HG02623 (cell line): Measurements from ENCODE around the gene SRSF9.
"Not testable (repeated sequence)": the region's sequence is repeated elsewhere in the genome, so short reads cannot be mapped to it uniquely, and the experiment has no call there.

Source experiments
- ATAC-seq: cut with Tn5 transposase; IDR thresholded peaks from one replicate; pipeline ENCODE4 v1.9.1; 2021; ENCODE audit warnings: moderate library complexity; ENCODE audit not compliant: unreplicated experiment

Gene SRSF9, protein sequence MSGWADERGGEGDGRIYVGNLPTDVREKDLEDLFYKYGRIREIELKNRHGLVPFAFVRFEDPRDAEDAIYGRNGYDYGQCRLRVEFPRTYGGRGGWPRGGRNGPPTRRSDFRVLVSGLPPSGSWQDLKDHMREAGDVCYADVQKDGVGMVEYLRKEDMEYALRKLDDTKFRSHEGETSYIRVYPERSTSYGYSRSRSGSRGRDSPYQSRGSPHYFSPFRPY

DNA sequence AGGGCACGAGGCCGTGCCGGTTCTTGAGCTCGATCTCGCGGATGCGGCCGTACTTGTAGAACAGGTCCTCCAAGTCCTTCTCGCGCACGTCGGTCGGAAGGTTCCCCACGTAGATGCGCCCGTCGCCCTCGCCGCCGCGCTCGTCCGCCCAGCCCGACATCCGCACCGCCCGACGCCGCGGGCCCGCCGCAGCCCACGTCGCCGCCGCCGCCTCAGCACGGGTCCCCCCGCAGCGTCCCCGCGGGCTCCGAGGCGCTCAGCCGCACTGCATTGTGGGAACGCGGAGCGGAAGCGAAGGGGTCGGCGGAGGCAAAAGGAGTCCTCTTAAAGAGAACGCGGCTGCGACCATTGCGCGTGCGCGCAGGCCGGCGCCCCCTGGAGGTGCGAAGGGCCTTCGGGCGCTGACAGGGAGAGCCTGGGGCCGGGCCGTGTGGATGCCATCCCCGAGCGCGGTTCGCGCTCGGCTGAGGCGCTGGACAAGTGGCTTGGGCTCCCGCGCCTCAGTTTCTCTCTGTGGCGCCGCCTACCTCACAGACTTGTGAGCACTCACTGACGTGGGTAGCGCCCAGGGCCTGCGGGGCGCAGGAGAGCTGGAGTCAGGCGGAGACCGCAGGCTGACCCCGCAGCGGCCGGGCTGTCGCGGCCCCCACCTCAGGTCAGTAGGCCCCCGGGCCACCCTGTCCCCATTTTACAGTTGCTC lies at the start of gene SRSF9:
Gene SRSF9, minus strand, starts transcription at position 299 of the 700 bp plus-strand sequence. Its CDS starts 139 bp downstream, at position 160.
- ATAC-seq, result peak; percentile 64

DNA sequence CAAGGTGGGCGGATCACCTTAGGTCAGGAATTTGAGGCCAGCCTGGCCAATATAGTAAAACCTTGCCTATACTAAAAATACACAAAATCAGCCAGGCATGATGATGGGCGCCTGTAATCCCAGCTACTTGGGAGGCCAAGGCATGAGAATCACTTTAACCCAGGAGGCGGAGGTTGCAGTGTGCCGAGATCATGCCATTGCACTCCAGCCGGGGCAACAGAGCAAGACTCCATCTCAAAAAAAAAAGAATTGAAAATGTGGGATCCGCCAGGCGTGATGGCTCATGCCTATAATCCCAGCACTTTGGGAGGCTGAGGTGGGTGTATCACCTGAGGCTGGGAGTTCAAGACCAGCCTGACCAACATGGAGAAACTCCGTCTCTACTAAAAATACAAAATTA lies 49.8 kb upstream of the SRSF9 start:
- not testable (repeated sequence) for ATAC-seq

DNA sequence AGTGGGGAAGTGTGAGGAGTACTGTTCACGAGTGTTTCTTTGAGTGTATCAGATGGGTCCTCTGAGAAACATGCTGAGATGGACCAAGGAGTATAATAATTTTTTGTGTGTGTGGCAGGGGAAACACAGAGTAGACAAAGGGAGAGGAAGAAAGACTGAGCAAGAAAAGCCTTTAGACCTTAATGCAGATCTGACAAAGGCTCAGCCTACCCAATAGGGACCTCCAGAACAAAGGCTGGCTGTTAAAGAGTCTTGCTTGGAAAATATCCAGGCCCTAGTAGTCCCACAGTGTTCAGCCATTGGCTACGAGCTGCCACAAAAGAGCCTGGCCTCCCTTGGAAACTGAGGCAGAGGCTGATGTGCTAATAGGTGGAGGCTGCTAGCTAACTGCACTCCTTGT lies 45.9 kb upstream of the SRSF9 start:
- ATAC-seq, result no peak

DNA sequence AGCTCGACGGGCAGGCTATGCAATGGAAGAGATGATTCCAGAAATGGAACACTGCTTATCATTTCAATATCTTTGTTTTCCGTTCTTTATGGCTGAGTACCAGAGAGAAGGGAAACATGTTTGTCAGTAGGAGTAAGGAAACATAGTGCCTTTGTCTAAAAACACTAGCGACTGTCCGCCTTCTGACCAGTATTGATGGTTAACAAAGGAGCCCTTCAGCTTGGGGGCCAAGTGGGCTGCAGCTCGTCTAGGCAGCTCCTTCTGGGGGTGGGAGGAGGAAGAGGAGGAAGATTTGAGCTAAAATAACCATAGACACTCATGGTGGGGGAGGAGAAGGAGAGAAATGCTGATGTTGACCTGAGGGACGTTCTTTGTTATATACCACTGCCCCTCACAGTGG lies 44.5 kb upstream of the SRSF9 start:
- ATAC-seq, result no peak

DNA sequence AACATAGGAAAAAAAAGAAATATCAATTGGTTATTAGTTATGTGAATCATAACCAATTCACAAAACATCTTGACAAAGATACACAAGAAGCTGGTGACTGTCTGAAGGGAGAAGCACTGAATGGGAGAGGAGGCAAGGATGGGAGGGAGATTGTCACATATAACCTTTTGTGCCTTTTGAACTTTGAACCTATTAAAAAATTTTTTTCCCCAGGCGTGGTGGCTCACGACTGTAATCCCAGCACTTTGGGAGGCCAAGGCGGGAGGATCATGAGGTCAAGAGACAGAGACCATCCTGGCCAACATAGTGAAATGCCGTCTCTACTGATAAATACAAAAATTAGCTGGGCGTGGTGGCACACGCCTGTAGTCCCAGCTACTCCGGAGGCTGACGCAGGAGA lies 39.0 kb upstream of the SRSF9 start:
- ATAC-seq, result no peak

DNA sequence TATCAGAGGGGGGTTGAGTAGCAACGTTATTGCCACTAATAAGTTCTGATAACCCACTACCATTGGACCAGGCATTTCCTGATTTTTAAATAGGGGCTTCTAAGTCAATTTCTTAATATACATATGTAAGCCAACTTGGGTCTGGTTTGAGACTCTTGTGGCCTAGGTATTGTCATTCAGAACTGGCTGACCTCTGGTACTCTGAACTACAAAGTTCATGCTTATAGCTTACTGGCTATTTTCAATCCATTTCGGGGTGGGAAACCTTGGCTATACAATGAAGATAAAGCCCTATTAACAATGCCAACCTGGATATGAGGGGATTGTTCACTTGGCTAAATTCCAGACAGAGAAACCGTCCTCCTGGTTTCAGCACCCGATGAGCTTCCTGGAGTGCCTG lies 35.0 kb upstream of the SRSF9 start:
- no peak for ATAC-seq

DNA sequence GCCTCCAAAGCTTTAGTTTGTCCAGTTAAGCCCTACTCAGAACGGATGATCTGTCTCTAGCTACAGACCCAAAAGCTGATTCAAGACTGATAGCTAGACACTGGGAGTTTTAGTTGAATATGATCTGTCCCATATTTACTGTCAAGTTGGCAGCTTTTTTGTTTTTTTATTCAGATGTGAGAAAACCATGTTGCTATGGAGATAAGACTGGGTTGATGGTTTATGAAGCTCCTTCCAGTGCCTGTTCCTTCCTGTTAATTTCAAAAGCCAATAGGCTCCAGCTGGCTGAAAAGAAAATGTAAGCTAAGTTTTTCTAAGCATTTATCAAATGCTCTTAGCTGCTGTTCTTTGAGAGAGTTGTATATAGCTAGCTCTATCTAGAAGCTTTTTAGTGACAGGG lies 31.0 kb upstream of the SRSF9 start:
- no peak for ATAC-seq

DNA sequence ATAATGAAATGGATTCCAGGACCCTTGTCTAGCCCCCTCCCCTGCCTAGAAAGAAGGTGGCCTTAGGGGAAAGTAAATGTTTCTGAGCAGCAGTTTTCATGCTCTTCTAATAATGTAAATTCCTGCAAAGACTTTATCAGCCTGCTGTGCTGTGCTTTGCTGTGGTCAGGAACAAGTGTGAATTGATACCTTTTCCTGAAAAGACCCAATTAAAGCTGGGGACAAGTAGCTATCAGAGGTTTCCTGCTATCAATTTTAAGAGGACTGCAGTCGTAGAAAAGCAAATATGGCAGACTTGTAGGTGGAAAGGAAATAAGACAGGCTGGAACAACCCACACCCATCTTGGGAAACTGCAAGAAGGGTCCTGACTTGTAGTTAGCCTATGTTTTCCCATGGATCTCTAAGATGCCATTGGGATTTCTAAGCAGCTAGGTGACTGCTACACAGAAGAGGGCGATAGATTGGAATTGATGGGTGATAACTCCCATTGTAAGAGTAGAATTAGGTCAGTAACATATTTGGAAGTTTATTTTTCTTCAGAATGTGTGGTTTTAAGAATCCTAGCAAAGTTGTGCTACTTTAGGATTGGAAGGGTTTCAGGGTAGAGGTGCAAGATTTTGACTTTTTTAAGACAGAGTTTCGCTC lies 29.4 kb upstream of the SRSF9 start:
- ATAC-seq, result no peak

DNA sequence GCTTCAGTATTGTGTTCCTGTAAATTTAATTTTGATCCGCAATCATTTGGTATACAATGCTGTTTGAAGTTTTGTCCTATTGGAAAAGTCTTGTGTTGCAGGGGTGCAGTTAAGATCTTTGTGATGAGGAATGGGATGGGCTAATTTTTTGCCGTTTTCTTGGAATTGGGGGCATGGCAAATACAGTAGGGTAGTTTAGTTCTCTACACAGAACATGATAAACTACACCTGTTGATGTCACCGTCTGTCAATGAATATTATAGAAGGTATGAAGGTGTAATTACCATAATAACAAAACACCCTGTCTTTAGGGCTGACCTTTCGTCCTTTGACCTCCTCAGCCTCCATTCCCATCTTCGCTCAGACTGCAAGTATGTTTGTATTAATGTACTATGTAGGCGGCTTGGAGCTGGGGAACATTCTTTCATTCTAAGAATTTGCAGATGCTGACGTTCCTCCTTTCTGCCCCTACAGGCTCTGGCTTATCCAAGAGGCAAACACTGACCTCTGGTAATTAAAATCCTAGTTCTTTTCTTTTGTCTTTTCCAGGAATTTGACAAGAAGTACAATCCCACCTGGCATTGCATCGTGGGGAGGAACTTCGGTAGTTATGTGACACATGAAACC lies 28.1 kb upstream of the SRSF9 start:
- no peak for ATAC-seq

DNA sequence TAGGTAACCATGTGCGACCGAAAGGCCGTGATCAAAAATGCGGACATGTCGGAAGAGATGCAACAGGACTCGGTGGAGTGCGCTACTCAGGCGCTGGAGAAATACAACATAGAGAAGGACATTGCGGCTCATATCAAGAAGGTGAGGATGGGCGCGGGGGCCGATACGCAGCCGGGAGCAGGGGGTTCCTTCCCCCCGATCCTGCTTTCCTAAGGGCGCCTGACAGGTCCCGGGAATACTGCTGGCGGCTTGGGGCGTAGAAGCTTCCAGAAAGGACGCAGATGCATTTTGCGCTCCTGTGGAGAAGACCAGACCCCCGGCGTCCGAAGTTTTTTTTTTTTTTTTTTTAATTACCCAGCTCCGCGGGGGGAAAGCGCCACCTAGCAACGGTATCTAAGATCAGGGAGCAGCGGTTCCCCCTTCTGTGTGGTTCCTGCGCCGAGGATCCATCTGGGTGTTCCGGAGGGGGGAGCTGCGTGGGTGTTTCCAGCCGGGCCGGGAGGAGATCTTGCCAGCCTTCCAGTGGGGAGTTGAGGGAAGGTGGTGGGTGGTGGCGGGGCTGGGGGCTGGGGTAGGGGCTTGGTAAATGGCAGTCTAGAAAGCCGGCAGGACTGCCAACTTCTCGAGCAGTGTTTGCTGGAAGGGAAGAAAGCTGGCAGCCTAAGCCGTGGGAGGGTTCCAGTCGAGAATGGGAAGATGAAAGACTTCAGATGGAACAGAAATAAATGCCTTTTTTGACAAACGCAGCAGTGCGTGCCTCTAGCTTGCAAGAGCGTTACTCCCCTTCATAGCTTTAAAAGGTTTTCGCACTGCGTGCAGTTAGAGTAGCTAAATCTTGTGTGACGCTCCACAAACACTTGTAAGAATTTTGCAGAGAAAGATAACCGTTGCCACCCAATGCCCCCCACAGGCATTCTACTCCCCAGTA lies 27.1 kb upstream of the SRSF9 start:
- peak; percentile 2 for ATAC-seq

DNA sequence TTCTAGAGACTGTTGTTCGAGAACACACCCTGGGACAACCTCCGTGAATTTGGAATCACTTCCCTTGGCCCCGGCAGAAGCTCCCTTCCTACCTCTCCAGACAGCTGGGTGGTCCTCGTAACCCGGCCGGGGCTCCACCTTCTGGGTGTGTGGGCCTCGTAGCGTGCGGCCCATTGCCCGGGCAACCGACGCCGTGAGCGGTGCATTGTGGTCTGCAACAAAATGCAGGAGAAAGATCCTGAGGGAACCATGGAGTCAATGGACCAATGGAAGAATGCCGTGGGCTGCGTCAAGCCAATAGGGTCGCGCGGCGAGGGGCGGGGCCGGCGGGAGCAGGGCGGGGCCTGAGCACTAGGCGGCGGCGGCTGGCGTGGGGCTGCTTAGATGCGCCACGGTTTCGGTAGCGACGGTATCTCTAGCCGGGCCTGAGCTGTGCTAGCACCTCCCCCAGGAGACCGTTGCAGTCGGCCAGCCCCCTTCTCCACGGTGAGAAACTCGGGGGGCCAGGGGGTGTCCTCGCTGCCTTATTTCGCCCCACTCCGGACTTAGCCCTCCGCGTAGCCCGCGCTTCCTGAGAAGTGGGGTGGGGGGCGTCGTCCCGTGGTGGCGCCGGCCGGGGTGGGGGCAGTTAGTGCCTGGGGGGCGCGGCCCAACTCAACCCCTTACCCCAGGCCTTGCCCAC lies 26.3 kb upstream of the SRSF9 start, which contains the start of gene DYNLL1:
Gene DYNLL1, plus strand, starts transcription at position 383 of the 682 bp plus-strand sequence. CDS start 309 bp downstream, outside the sequence.
- ATAC-seq, result peak; percentile 92

DNA sequence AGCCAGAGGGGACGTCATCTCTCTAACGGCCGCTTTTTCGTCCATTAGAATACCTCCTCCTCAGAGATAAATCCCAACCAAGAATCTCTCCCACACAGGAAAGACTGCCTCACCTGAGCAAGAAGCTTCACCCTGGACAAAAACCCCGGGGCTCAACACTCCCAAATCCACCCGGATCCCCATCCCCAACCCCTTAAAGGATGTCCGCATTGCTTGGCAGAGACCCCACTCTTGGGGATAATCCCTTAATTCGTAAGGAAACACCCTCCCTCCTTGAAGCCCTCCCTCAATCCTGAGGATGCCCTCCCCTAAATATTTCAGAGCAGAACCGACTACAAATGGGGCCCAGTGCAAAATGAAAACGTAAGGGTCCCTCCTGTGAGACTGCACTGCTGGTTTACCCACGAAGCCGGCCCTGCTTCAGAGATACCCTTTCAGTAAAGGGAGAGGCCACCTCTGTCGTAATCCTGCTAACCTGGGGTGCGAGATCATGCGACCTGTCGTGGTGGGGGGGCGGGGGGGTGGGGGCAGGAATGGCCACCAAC lies 25.7 kb upstream of the SRSF9 start:
- no peak for ATAC-seq

DNA sequence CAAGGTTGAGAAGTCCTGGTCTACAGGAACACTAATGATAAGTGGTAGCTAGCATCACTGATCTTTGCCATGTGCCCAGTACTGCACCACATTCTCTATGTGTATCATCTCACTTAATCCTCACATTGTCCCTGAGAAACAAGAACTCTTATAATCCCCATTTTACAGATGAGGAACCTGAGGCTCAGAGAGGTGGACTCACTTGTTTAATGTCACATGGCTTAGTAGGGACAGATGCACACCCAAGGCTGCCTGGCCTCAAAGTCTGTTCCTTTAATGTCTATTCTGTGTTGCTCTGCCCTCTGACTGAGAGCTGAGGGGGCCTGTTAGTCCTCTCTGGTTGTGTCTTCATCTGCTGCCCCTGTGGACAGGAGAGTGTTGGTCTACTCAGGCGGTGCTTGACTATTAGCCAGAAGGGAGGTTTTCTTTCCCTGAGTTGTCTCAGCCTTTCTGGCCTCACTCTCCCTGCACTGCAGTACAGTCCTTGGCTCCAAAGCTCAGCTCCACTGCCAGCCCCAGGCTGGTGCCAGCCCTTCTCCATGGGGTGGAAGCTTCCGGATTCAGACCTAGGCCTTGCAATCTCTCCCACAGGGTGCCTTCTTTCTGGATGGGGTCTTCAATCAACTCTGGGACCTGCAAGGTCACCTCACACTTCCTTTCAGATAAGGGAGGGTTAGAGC lies 21.4 kb upstream of the SRSF9 start:
- no peak for ATAC-seq

DNA sequence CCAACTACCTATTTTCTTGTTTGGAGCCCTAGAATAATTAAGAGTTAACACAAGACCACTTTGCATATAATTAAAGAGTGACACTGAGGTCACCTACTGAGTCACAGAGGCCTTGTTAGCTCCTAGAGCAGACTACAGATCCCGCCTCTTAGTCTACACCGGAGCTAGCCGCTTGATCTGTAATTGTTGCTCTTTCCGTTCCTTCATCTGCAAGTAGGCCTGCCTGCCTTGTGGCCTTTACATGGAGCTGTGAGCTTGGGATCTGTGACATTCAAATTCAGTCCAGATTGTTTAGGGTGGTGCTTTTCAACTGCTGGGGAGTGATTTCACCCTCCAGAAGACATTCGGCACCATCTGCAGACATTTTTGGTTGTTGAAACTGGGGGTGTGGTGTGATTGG lies 20.8 kb upstream of the SRSF9 start:
- no peak for ATAC-seq

DNA sequence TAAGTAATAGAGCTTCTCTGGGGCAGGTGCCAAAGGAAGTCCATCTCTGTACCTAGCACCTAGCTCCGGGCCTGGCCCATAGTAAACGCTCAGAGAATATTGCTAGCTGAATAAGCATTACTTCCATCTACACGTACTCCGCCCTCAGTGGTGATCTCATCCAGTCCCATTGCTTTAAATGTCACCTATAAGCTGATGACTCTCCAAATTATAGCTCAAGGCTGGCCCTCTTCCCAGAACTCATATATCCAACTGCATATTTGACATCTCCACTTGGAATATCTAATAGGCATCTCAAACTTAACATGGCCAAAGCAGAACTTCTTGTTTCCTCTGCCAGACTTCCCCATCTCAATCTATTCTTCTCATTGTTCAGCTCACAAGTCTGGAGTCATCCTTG lies 19.5 kb upstream of the SRSF9 start:
- no peak for ATAC-seq

DNA sequence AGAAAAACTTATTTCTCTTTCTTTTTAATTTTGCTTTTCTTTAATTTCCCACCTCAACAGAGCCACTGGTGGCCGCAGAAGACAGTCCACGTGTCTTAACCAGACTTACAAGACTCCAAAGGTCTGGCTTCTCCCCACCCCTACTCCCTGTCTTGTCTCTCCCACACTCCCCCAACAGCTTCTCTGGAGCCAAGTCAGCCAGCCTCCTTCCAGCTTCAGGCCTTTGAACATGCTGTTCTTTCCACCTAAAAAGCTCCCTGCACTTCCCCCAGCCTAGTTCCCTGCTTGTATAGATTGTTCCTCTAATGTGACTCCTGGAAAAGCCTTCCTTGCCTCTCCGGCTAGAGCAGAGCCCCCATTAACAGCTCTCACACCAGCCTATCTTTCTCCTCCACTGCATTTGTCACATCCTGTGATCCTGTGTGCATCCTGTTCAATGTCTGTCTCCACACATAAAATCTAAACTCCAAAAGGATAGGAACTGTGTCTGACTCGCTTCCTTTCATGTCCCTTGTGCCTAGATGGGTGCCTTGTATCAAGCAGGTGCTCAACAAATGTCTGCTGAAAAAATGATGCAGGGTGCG lies 18.6 kb upstream of the SRSF9 start:
- no peak for ATAC-seq

DNA sequence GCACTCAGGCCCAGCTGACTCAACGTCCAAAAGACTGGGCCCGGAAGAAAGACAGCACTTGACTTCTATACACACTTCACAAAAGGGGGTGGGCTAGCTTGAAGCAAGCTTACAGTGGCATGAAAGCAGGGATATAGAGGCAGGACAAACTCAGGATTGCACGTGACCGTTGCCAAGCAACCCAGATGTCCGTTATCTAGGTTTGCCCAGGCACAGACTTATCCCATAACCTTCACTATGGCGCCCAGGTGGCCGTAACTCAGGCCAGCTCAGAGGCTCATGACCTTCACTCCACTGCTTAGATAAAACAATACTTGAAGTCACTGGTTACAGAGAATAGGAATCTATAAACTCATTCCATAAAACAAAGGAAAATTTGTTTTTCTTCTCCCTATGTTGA lies 18.0 kb upstream of the SRSF9 start:
- not testable (repeated sequence) for ATAC-seq

DNA sequence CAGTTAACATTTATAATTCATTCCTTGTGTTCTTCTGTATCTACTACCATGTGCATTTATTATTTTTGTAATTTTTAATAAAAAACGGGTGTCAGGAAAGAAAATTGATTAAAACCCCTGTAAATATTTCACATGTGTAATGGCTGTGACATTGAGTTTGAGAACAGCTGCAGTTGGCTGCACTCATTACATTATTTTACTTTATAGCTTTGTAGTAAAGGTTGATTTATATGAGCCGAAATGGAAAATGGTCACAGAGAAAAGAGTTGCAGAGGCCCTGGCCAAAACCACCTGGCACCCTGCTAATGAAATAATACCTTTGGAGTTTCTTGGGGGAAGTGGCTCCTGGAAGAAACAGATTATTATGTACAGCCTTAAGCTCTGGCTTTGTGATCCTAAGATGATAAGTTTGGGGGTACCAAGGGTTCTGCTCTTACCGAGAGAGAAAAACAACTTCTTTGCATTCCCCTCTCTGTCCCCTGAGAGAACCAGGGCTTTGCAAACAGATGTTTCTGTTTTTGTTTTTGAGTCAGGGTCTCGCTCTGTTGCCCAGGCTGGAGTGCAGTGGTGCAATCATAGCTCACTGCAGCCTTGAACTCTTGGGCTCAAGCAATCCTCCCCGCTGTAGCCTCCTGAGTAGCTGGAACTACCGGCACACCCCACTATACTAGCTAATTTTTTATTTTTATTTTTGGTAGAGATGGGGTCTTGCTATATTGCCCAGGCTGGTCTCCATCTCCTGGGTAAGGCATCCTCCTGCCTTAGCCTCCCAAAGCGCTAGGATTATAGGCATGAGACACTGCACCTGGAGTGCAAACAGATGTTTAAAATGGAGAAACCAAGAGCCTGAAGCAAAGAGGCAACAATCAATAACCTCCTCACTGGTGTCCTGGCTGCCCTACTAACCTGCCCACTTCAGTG lies 16.7 kb upstream of the SRSF9 start:
- no peak for ATAC-seq
